ENCODE results near the gene KBTBD12.
A peak's percentile ranks its signal among the peaks of the same experiment; 100 is the strongest.

KBTBD12 gene

DNA sequence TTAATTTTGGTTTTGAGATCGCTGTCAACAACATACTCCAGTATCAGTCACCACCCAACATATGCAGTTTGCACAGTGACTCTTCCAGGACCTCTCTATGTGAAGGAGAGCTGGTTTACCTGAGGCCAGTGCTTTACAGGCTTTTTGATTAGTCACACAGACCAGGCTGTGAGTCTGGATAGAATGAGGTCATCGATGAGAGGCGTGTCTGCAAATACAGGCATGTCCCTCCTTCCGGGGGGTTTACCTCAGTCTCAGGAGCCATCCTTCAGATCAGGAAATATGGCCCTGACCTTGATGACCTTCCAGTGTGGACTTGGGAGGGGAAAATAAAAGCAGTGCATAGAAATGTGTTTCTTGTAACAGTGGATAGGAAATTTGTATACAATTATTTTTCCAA is 46.9 kb downstream of the KBTBD12 start:
- no peak overlapping the region for H3K27ac ChIP-seq
- TF ChIP-seq, protein P1, sequence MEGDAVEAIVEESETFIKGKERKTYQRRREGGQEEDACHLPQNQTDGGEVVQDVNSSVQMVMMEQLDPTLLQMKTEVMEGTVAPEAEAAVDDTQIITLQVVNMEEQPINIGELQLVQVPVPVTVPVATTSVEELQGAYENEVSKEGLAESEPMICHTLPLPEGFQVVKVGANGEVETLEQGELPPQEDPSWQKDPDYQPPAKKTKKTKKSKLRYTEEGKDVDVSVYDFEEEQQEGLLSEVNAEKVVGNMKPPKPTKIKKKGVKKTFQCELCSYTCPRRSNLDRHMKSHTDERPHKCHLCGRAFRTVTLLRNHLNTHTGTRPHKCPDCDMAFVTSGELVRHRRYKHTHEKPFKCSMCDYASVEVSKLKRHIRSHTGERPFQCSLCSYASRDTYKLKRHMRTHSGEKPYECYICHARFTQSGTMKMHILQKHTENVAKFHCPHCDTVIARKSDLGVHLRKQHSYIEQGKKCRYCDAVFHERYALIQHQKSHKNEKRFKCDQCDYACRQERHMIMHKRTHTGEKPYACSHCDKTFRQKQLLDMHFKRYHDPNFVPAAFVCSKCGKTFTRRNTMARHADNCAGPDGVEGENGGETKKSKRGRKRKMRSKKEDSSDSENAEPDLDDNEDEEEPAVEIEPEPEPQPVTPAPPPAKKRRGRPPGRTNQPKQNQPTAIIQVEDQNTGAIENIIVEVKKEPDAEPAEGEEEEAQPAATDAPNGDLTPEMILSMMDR (conservative IDR thresholded peaks at IDR 0.05): no peak

- TF ChIP-seq, protein P1 (conservative IDR thresholded peaks at IDR 0.05): no peak
Measured at GRCh38 chr3:127962937-127963336, 47.9 kb downstream of the KBTBD12 start.

DNA sequence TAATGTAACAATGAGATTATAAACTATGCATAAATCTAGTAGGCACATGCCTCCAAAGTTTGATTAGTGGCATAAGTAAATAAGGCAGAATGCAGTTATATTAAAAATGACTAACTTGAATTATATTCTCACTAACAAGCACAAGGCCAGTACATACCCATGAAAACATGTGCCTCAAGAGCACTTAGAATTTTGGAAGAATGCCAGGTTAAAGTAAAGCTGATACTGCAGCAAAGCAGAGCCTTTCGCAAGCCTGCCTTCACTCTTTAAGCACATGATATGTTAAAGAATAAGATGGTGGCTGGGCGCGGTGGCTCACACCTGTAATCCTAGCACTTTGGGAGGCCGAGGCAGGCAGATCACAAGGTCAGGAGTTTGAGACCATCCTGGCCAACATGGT is 49.0 kb downstream of the KBTBD12 start:
- TF ChIP-seq, protein P1 (conservative IDR thresholded peaks at IDR 0.05): no peak
- H3K27ac ChIP-seq: no peak overlapping the region

More at GRCh38 chr3:127962937-127963336, 47.9 kb downstream of the KBTBD12 start:
- no peak overlapping the region for H3K27ac ChIP-seq

- H3K27ac ChIP-seq: no peak overlapping the region
- TF ChIP-seq, protein P1 (conservative IDR thresholded peaks at IDR 0.05): no peak
Measured at GRCh38 chr3:127964816-127965215, 49.8 kb downstream of the KBTBD12 start.

GRCh38 chr3:127967316-127967715 is 52.3 kb downstream of the KBTBD12 start:
- no peak overlapping the region for H3K27ac ChIP-seq
- TF ChIP-seq, protein P1 (conservative IDR thresholded peaks at IDR 0.05): no peak

- H3K27ac ChIP-seq: no peak overlapping the region
- TF ChIP-seq, protein P1 (conservative IDR thresholded peaks at IDR 0.05): peak; percentile 90
Measured at GRCh38 chr3:127970966-127971592, 56.0 kb downstream of the KBTBD12 start.

GRCh38 chr3:127974226-127974625 is 59.2 kb downstream of the KBTBD12 start:
- H3K27ac ChIP-seq: no peak overlapping the region
- TF ChIP-seq, protein P1 (conservative IDR thresholded peaks at IDR 0.05): no peak
